HepG2 (cell line): ENCODE measurements around the gene THRSP. TPM values are rescaled to one million over a fixed set of nuclear protein-coding genes. Genes with fewer than 3 reads are reported as not detected.

Experiments used
- ATAC-seq: fragments of 200-7000 bp; cut with Tn5 transposase; 3 replicates; pipeline ENCODE4 v1.9.1; 2020; ENCODE audit warnings: mild to moderate bottlenecking, moderate library complexity
- BruUV-seq: library from RNA; stranded (reverse); fragments of 400-500 nt; replicated peaks from 2 replicates; lab custom pipeline; 2021; lab: Mats Ljungman, UMichigan
- CTCF ChIA-PET: fragments of 300-600 bp; formaldehyde crosslinking; extraction: SDS; loops from one replicate; lab custom pipeline; 2021; ENCODE audit warnings: low total read pairs, inconsistent platforms, low intra/inter-chr PET ratio; lab: Yijun Ruan, JAX
- POLR2A ChIA-PET: fragments of 350-600 bp; sonication (Branson Sonifier 250); formaldehyde crosslinking; loops from one replicate; lab custom pipeline; 2020; ENCODE audit warnings: antibody characterized with exemption, inconsistent platforms; lab: Yijun Ruan, JAX
- DNase-seq: peaks from one replicate; pipeline ENCODE4 v3.0.0-alpha.2; 2015; ENCODE audit warnings: low spot score
- FAIRE-seq: peaks from 3 replicates; lab custom pipeline; 2011; peaks lifted over from hg19 to GRCh38; lab: Jason Lieb, UNC
- H2AFZ ChIP-seq: one replicate; pipeline ENCODE4 v1.6.1; 2011; ENCODE audit warnings: low read length, inconsistent platforms
- H3K27ac ChIP-seq: fragments of 300-600 bp; 3 replicates; pipeline ENCODE4 v1.8.0; 2011; ENCODE audit warnings: mixed run types, mild to moderate bottlenecking, mixed read lengths, low read length, inconsistent platforms; ENCODE audit not compliant: insufficient read depth; ENCODE audit errors: extremely low read length
- H3K27me3 ChIP-seq, 2 experiments: fragments of 200-600 bp in 1 of 2; 2 replicates in 1 of 2; 3 replicates in 1 of 2; pipeline versions ENCODE4 v1.6.0 to v1.8.0; 2011; ENCODE audit warnings: low read length in 2 of 2, mild to moderate bottlenecking in 2 of 2, moderate library complexity in 2 of 2, inconsistent platforms in 1 of 2; ENCODE audit not compliant: insufficient read depth in 2 of 2, control insufficient read depth in 1 of 2
- H3K36me3 ChIP-seq, 2 experiments: fragments of 200-600 bp in 1 of 2; replicated peaks in 1 of 2; 2 replicates in 1 of 2; 3 replicates in 1 of 2; pipeline versions ENCODE4 v1.5.1 to v1.8.0; 2011; ENCODE audit warnings: low read length in 2 of 2, inconsistent platforms in 1 of 2; ENCODE audit not compliant: insufficient read depth in 2 of 2, control insufficient read depth in 1 of 2
- H3K4me1 ChIP-seq: 2 replicates; pipeline ENCODE4 v1.5.1; 2012; ENCODE audit warnings: low read length, inconsistent platforms; ENCODE audit not compliant: insufficient read depth
- H3K4me2 ChIP-seq: 2 replicates; pipeline ENCODE4 v1.6.0; 2011; ENCODE audit warnings: low read depth, low read length, inconsistent platforms
- H3K4me3 ChIP-seq, 3 experiments: fragments of 200-600 bp in 1 of 3; sonication (generic), shearing (Covaris generic) in 1 of 3; replicated peaks in 1 of 3; 2 replicates each; pipeline ENCODE4 v1.5.1; 2011 to 2016; ENCODE audit warnings: low read length in 3 of 3, inconsistent platforms in 2 of 3, low read depth in 2 of 3, mild to moderate bottlenecking in 2 of 3, control low read depth in 1 of 3, mixed read lengths in 1 of 3; ENCODE audit not compliant: insufficient read depth in 1 of 3
- H3K79me2 ChIP-seq: one replicate; pipeline ENCODE4 v1.6.1; 2011; ENCODE audit warnings: low read length, inconsistent platforms; ENCODE audit not compliant: insufficient read depth
- H3K9ac ChIP-seq: 2 replicates; pipeline ENCODE4 v1.6.0; 2011; ENCODE audit warnings: mild to moderate bottlenecking, low read depth, low read length, inconsistent platforms; ENCODE audit not compliant: insufficient read depth
- H3K9me3 ChIP-seq: 2 replicates; pipeline ENCODE4 v1.5.1; 2012; ENCODE audit warnings: mild to moderate bottlenecking, low read length
- H4K20me1 ChIP-seq: 2 replicates; pipeline ENCODE4 v1.6.0; 2011; ENCODE audit warnings: inconsistent platforms, mild to moderate bottlenecking, low read length, moderate library complexity; ENCODE audit not compliant: insufficient read depth
- GMEB1 ChIP-seq: sonication (generic); formaldehyde crosslinking; IDR thresholded peaks from 2 replicates; pipeline ENCODE4 v1.5.1; 2020; ENCODE audit warnings: missing genetic modification reagents, mild to moderate bottlenecking, borderline replicate concordance
- HBP1 ChIP-seq: IDR thresholded peaks from 2 replicates; pipeline ENCODE4 v1.6.1; 2016; ENCODE audit warnings: low read depth, control low read depth
- NR2C2 ChIP-seq: sonication (generic); formaldehyde crosslinking; IDR thresholded peaks from 2 replicates; pipeline ENCODE4 v1.4.0; 2020; ENCODE audit warnings: missing genetic modification reagents, mild to moderate bottlenecking, moderate library complexity, borderline replicate concordance
- TBX2 ChIP-seq: sonication (generic); formaldehyde crosslinking; IDR thresholded peaks from 2 replicates; pipeline ENCODE4 v1.5.0; 2020; ENCODE audit warnings: missing genetic modification reagents, mild to moderate bottlenecking, borderline replicate concordance
- TEF ChIP-seq: sonication (generic); formaldehyde crosslinking; IDR thresholded peaks from 2 replicates; pipeline ENCODE4 v1.5.0; 2020; ENCODE audit warnings: missing genetic modification reagents
- ZBTB37 ChIP-seq: sonication (generic); formaldehyde crosslinking; IDR thresholded peaks from 2 replicates; pipeline ENCODE4 v1.4.0; 2020; ENCODE audit warnings: mild to moderate bottlenecking, missing genetic modification reagents
- ZBTB39 ChIP-seq: sonication (generic); formaldehyde crosslinking; IDR thresholded peaks from 2 replicates; pipeline ENCODE4 v1.5.0; 2020; ENCODE audit warnings: missing genetic modification reagents
- ZMYM2 ChIP-seq: sonication (generic); formaldehyde crosslinking; IDR thresholded peaks from 2 replicates; pipeline ENCODE4 v1.8.0; 2022; ENCODE audit warnings: mild to moderate bottlenecking, missing genetic modification reagents
- ZNF260 ChIP-seq: sonication (generic); formaldehyde crosslinking; IDR thresholded peaks from 2 replicates; pipeline ENCODE4 v1.4.0; 2020; ENCODE audit warnings: missing genetic modification reagents, low read depth, mild to moderate bottlenecking, borderline replicate concordance
- ZNF263 ChIP-seq: sonication (generic); formaldehyde crosslinking; IDR thresholded peaks from 2 replicates; pipeline ENCODE4 v1.4.0; 2020; ENCODE audit warnings: missing genetic modification reagents
- ZNF558 ChIP-seq: sonication (generic); formaldehyde crosslinking; IDR thresholded peaks from 2 replicates; pipeline ENCODE4 v1.9.0; 2022; ENCODE audit warnings: mild to moderate bottlenecking, missing genetic modification reagents, borderline replicate concordance
- ZNF768 ChIP-seq: sonication (generic); formaldehyde crosslinking; IDR thresholded peaks from 2 replicates; pipeline ENCODE4 v1.4.0; 2020; ENCODE audit warnings: missing genetic modification reagents
- ZNF781 ChIP-seq: sonication (generic); formaldehyde crosslinking; IDR thresholded peaks from 2 replicates; pipeline ENCODE4 v1.5.1; 2020; ENCODE audit warnings: borderline replicate concordance, mild to moderate bottlenecking, missing genetic modification reagents; ENCODE audit errors: not compliant biosample characterization
- ZSCAN20 ChIP-seq: sonication (generic); formaldehyde crosslinking; IDR thresholded peaks from 2 replicates; pipeline ENCODE4 v1.4.0; 2020; ENCODE audit warnings: missing genetic modification reagents, mild to moderate bottlenecking, borderline replicate concordance
- WGBS: methylation state at CpG from one replicate; pipeline ENCODE4 v1.1.6; 2017; ENCODE audit warnings: low lambda C conversion rate; 5-methylcytosine and 5-hydroxymethylcytosine counted together
- in situ Hi-C: cut with HindIII; loops from 2 replicates; pipeline ENCODE4 v1.10.0; 2017; ENCODE audit warnings: low pct_unique_long_range_greater_than_20kb; ENCODE audit not compliant: extremely low pct_ligation_motif_present
- intact Hi-C: fragments of 100-400 bp; cut with micrococcal nuclease; formaldehyde crosslinking; loops from one replicate; pipeline ENCODE4 v1.10.0; 2022; ENCODE audit not compliant: unreplicated experiment
- polyA plus RNA-seq, 8 experiments: library from polyadenylated mRNA; depleted of rRNA in 3 of 8; stranded (reverse) in 7 of 8; unstranded in 1 of 8; fragments of >200 nt; fragmentation: Illumina TruSeq in 4 of 8; extraction: Trizol in 4 of 8; gene quantifications; 2 replicates each; pipeline versions ENCODE4 v1.2.1 to v1.2.3, GENCODE V29; 2011 to 2016; ENCODE audit warnings: low read depth in 4 of 8, missing spikeins in 1 of 8, mixed read lengths in 1 of 8; ENCODE audit not compliant: insufficient read depth in 1 of 8
- total RNA-seq, 5 experiments: library from RNA; depleted of rRNA; stranded (reverse); fragments of >200 nt; fragmentation: Illumina TruSeq; extraction: Trizol; gene quantifications; 2 replicates each; pipeline ENCODE4 v1.2.3, GENCODE V29; 2016; ENCODE audit warnings: low read depth in 1 of 5

THRSP gene
- total and polyA plus RNA-seq, 2 of the 13 experiments (the other 11 are each of a cell fraction or from before 2014, with no cell fraction given): 0.13 to 0.58 TPM

GRCh38 chr11:78056093-78056492 lies 7.6 kb upstream of the THRSP start (continued):
- TF ChIP-seq ZNF781 (CRISPR knock-in tag) (no peak), ZBTB37 (CRISPR knock-in tag) (no peak), ZNF768 (no peak)

- peaks cover 56% of the 10 kb centered on the region for H3K4me1 ChIP-seq
- peak; percentile 25 for ATAC-seq
- ChIA-PET POLR2A (interaction anchor here (0.8 to 1.8 kb wide), 3 partner anchors 12 to 111 kb away, joined by 3 to 4 read pairs (median 4); no protein-coding TSS in a partner anchor), CTCF (no interaction called here)
- H3K36me3 ChIP-seq: no peaks in the 10 kb centered on the region
- in situ Hi-C loops (no loop called here), intact Hi-C loops (loop anchor here (1.0 kb wide), 1 partner anchor 26 kb away; no protein-coding TSS in a partner anchor)
- DNase-seq: no peak
- no peaks in the 10 kb centered on the region for H3K9me3 ChIP-seq
- no peaks in the 10 kb centered on the region for H3K79me2 ChIP-seq
- H3K27ac ChIP-seq: peak overlapping the region; percentile 54
- H3K9ac ChIP-seq: 0 out of 2 replicates have a peak overlapping the region, but pooled peaks have one; percentile 18
- no peaks in the 10 kb centered on the region for H3K27me3 ChIP-seq
- no peaks in the 10 kb centered on the region for H4K20me1 ChIP-seq
- no peak overlapping the region for H3K4me3 ChIP-seq
- peak overlapping the region; percentile 34 for H3K4me2 ChIP-seq
- FAIRE-seq: no peak
- H2AFZ ChIP-seq: no peak overlapping the region
- WGBS: 43% methylated on average over 9 of the region's 10 CpGs
- BruUV-seq: no TSS peak
- no peak for TF ChIP-seq GMEB1
- no peak for TF ChIP-seq ZSCAN20 (CRISPR knock-in tag)
- TF ChIP-seq TEF: no peak
- TF ChIP-seq ZNF558 (CRISPR knock-in tag): no peak
- TF ChIP-seq ZMYM2 (CRISPR knock-in tag): no peak
- peak; percentile 56; the same call in 1 of the 2 replicates for TF ChIP-seq ZNF263 (CRISPR knock-in tag)
- TF ChIP-seq TBX2 (CRISPR knock-in tag): 0 out of 2 replicates have a peak, but pooled peaks have one; percentile 22
- TF ChIP-seq NR2C2 (CRISPR knock-in tag): no peak
- TF ChIP-seq ZNF260 (CRISPR knock-in tag): no peak
- TF ChIP-seq HBP1: no peak
- no peak for TF ChIP-seq ZBTB39
These were observed 6.1 kb upstream of the THRSP start for GRCh38 chr11:78057462-78058055.
